Astrocyte of the spinal cord (primary cell): ENCODE measurements around the gene FAM98B.

Experiments used
- DNase-seq: peaks from one replicate; pipeline ENCODE4 v3.0.0; 2011; ENCODE audit warnings: low read depth, low spot score
- H3K4me3 ChIP-seq: 2 replicates; pipeline ENCODE4 v1.5.1; 2011; ENCODE audit warnings: low read depth, mild to moderate bottlenecking, low read length, moderate library complexity
- in situ Hi-C: cut with HindIII; loops from 2 replicates; pipeline ENCODE4 v1.10.0; 2017; ENCODE audit warnings: low sequenced_read_pairs
- TF ChIP-seq, protein P1 (sequence below): IDR thresholded peaks from 2 replicates; pipeline ENCODE4 v1.5.1; 2012; ENCODE audit warnings: low read depth, mild to moderate bottlenecking, low read length, inconsistent platforms

Gene FAM98B

DNA sequence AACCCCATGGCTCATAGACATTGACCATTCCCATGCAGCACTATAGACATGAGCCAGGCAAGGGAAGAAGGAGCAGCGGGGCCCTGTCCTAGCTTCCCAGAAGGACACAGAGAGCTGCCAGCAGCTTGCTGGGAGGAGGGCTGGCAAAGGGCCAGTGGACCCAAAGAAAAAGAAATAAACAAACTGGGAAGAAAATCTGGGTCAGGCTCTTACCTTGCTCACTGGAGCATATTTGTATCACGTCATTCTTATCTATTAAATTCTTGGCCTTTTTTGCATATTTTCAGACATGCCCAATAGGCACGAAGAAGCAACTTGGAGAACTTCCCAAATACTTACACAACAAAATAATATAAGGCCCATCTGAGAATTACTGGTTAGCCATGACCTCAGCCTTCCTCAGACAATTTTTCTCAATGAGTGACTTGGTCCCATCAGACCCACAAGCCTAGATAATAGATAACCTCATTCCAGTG, 82.3 kb downstream of the FAM98B start:
- DNase-seq = peak; percentile 55
- no peak overlapping the region for H3K4me3 ChIP-seq
- TF ChIP-seq, protein P1, sequence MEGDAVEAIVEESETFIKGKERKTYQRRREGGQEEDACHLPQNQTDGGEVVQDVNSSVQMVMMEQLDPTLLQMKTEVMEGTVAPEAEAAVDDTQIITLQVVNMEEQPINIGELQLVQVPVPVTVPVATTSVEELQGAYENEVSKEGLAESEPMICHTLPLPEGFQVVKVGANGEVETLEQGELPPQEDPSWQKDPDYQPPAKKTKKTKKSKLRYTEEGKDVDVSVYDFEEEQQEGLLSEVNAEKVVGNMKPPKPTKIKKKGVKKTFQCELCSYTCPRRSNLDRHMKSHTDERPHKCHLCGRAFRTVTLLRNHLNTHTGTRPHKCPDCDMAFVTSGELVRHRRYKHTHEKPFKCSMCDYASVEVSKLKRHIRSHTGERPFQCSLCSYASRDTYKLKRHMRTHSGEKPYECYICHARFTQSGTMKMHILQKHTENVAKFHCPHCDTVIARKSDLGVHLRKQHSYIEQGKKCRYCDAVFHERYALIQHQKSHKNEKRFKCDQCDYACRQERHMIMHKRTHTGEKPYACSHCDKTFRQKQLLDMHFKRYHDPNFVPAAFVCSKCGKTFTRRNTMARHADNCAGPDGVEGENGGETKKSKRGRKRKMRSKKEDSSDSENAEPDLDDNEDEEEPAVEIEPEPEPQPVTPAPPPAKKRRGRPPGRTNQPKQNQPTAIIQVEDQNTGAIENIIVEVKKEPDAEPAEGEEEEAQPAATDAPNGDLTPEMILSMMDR = no peak
- in situ Hi-C loops = no loop called here
